ENCODE measurements around the gene STXBP1.

GRCh38 chr9:127626752-127627493 is 14.8 kb downstream of the STXBP1 start:
- TF ChIP-seq CTCF (IDR thresholded peaks at IDR 0.05 in 4 of 5, conservative IDR thresholded peaks at IDR 0.05 in 1 of 5) (no peak), POLR2A (IDR thresholded peaks at IDR 0.05) (no peak)

Data from gastrocnemius medialis (tissue), 4 donors.